ENCODE measurements around the gene PUSL1.
A peak's percentile ranks its signal among the peaks of the same experiment; 100 is the strongest.

PUSL1 gene

DNA sequence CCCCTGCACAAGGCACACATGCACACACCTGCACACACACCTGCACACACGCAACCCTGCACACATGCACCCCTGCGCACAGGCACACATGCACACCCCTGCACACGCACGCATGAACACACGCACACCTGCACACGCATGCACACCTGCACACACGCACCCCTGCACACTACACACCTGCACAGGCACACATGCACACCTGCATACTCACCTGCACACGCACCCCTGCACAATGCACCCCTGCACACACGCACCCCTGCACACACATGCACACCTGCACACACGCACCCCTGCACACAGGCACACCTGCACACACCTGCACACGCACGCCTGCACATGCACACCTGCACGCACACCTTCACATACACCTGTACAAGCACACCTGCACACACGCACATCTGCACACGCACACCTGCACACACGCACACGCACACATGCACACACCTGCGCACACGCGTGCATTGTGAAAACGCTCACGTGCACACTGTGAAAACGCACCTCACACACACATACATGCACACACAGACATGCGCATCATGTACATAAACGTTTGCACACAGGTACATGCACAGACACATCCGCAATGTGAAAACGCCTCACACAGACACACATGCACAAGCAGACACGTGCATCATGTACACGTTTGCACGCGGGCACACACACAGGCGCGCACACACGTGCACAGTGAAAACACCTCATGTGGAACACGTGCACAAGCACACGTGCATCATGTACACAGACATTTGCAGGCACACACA, 32.6 kb downstream of the PUSL1 start:
- no peak for DNase-seq (ENCODE audit: low read depth)

DNA sequence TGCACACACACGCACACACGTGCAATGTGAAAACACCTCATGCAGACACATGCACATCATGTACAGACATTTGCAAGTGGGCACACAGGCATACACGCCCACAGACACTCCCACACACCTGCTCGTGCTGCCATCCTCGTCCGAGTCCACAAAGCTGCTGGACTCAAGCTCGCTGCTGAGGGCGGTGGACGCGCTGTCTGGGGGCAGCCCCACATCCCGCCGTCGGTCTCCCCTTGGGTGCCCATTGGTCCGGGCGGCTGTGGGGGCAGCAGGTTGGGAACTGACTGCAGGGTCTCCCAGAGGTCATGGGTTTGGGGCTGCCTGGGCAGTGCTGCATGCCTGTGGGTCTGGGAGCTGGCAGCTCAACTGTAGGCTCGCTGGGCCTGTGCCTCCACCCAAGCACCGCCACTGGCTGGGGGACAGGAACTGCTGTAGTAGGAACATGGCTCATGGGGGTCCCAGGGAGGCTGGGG, 33.2 kb downstream of the PUSL1 start:
- no peak for DNase-seq (ENCODE audit: low read depth)

- no peak for DNase-seq (ENCODE audit: low read depth)
Measured at GRCh38 chr1:1342061-1342562, 33.7 kb downstream of the PUSL1 start.

DNA sequence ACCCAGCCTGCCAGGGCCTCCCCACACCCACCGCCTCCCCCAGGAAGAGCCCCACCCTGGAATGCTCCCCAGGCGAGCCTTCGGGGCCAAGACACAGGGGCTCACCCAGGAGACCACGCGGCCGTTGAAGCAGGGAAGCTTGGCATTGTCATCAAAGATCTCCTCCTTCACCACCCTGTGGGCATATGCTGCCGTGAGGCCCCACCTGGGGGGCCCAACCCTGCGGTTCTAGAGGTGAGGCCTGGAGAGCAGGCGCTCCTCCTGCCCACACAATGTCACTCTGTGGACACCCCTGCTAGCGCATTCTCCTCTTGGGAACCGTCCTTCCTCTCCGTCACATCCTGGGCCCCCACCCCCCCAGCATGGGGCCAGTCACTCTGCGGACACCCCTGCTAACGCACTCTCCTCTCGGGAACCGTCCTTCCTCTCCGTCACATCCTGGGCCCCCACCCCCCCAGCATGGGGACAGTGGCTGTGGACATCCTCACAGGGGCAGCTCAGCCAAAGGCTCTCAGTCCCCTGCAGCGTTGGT, 34.3 kb downstream of the PUSL1 start:
- DNase-seq (ENCODE audit: low read depth) = no peak

- no peak for DNase-seq (ENCODE audit: low read depth)
Measured at GRCh38 chr1:1343811-1344421, 35.5 kb downstream of the PUSL1 start.

GRCh38 chr1:1344655-1345361, 36.4 kb downstream of the PUSL1 start:
- peak; percentile 43 for DNase-seq (ENCODE audit: low read depth)

DNA sequence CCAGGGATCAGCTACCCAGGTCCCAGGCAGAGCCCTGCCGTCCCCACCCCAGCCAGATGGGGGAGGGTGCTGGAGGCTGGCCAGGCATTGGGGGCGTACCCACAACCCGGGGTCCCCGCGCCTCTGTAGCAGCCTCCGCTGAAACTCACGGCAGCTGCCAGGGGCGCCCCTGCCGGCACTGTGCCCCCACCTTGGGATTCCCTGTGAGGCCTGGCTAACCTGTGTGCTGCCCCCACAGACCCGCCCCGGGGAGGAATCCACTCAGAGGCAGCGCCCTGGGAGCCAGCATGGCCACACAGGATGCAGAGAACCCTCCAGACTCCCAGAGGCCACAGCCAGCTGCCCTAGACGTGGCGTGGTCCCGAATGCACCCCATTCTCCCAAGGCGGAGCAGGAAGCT, 37.0 kb downstream of the PUSL1 start:
- no peak for DNase-seq (ENCODE audit: low read depth)

GRCh38 chr1:1345860-1346500, 37.6 kb downstream of the PUSL1 start:
- DNase-seq (ENCODE audit: low read depth) = no peak

GRCh38 chr1:1346501-1346890, 38.1 kb downstream of the PUSL1 start:
- no peak for DNase-seq (ENCODE audit: low read depth)

DNA sequence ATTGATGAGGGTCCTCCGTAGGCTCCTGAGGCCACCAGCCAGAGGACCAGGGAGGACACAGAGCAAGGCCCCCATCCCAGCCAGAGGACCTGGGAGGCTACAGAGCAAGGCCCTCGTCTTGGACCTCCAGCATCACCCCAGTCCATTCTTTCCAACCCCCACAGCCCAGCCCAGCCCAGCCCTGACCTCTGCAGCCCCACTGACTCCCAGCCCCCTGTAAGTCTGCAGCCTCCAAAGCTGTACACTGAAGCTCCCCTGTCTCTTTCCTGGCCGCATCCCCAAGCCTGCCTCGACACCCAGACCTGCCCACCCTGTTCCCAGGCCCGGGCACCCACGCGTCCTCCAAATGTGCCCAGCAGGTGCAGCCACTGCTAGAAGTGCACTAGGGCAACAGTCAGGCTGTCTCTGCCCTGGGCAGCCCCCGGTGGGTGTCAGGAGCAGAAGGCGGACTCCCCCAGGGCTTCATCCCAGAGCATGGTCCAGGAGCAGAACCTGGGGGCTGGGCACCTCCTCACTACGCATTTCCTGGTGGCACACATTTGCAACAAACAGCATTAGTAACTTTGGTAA, 38.7 kb downstream of the PUSL1 start:
- DNase-seq (ENCODE audit: low read depth) = no peak

DNA sequence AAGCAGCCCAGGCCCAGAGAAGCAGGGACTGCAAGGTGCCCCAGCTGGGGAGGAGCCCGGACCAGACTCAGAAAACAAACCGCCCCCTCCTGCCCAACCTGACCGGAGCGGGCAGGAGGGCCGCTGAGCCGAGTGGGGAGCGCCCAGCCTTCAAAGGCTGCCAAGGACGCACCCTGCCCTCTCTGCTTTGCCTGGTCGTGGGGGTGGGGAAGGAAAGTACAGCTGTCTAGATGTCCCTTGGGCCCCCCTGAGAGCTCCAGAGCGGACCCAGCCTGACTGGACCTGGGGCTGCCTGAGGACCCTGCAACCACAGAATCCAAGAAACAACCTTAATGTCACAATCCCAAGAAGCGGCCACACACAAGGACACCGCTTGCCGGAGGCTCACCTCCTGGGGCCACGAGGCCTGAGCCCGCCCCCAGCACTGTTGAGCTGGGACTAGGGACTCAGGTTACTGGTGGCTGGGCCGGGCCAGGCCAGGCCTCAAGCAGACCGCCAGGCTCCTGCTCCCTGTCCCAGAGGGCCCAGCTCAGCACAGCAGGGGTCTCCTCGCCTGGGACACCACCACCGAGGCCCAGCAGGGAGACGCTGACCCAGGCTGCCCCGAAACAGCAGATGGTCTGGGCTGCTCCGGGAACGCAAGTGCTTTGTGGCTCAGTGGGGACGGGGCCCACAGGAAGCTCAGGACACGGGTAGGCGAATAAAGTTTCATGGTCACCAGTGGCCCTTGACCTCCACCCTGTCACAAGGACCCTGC, 39.4 kb downstream of the PUSL1 start:
- DNase-seq (ENCODE audit: low read depth) = no peak

- no peak for DNase-seq (ENCODE audit: low read depth)
Measured at GRCh38 chr1:1348420-1349255, 40.2 kb downstream of the PUSL1 start.

GRCh38 chr1:1349256-1350012, 41.0 kb downstream of the PUSL1 start, which contains the start of gene DVL1:
TSS of gene DVL1 (minus strand) at chr1:1349418. CDS start at chr1:1349065, 353 bp downstream.
- peak; percentile 67 for DNase-seq (ENCODE audit: low read depth)

- no peak for DNase-seq (ENCODE audit: low read depth)
Measured at GRCh38 chr1:1351511-1352427, 43.4 kb downstream of the PUSL1 start.

DNA sequence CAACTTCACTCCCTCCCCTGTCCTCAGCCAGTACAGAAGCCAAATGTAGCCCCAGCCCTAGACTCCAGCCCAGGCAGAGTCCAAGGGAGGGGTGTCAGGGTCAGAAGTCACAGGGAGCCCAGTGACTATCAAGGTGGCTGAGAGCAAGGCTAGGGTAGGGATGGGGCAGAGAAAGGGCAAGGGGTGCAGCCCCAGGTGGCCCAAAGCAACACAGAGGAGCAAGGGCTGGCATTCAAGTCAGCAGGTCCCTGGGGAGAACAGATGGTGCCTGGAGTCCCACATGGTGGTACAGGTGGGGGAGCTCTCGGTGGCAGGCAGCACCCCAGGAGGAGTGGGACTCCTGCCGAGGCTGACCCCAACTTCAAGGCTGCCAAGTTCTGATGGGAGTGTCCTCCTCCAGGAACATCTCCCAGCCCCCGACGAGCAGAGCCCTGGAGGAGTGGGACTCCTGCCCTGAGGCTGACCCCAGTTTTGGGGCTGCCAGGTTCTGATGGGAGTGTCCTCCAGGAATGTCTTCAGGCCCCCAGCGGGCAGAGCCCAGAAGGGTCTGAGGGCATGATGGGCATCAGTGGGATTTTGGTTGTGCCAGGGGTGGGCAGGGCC, 44.5 kb downstream of the PUSL1 start:
- no peak for DNase-seq (ENCODE audit: low read depth)

DNA sequence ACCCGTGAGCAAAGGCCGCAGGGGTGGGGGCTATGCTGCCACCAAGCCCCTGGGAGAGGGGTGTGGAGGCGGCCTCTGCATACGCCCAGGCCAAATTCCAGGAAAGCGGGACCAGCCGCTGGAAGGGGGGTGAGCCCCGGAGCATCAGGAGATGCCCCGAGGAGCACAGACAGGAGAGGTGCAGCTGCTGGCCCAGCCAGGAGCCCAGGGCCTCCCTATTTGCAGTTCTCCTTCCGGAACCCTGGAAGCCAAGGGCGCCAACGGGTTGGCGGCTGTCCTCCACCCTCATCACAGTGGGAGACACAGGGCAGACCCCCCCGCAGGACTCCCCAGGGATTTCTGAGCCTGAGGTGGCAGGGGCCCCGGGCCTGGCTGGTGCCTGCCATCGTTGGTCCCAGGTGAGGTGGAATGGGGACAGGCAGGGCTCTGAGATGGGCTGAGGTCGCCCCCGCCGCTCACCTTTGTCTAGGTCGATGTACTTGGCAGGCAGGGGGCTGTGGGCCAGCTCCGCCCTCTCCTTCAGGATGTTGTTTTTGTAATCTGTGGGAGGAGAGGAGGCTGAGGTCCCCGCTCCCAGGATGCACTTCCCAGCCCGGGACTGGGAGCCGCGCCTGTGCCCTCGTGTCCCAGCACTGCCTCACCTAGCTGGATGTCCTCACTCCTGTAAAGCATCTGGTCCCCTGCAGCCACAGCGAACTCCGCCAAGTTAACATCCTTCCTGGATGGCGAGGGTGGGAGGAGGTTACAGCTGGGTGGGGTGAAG, 45.2 kb downstream of the PUSL1 start:
- no peak for DNase-seq (ENCODE audit: low read depth)

All from activated T-helper 9 cell treated with anti-CD3 and anti-CD28 coated beads, Interleukin-2, amount 50 U/mL, for 16 hours (primary cell).